Right forelimb (tissue), 1 donor: Measurements from ENCODE around the gene FRMD6.
A peak's percentile ranks its signal among the peaks of the same experiment; 100 is the strongest.

Experiments
- DNase-seq: peaks from one replicate; pipeline ENCODE4 v3.0.0-alpha.2; 2018

The FRMD6 gene

GRCh38 chr14:51651388-51652167, at the start of gene FRMD6:
Gene FRMD6, plus strand, starts transcription at chr14:51651910. Its CDS starts 37,927 bp downstream, at chr14:51689837.
- peak; percentile 94 for DNase-seq

GRCh38 chr14:51602310-51602709, 49.4 kb upstream of the FRMD6 start:
- DNase-seq = no peak

- DNase-seq = no peak
Observed at GRCh38 chr14:51603495-51603894, 48.2 kb upstream of the FRMD6 start.

GRCh38 chr14:51604073-51604472, 47.6 kb upstream of the FRMD6 start:
- no peak for DNase-seq

GRCh38 chr14:51605575-51605974, 46.1 kb upstream of the FRMD6 start:
- no peak for DNase-seq

GRCh38 chr14:51607711-51608110, 44.0 kb upstream of the FRMD6 start:
- DNase-seq = peak; percentile 70

DNA sequence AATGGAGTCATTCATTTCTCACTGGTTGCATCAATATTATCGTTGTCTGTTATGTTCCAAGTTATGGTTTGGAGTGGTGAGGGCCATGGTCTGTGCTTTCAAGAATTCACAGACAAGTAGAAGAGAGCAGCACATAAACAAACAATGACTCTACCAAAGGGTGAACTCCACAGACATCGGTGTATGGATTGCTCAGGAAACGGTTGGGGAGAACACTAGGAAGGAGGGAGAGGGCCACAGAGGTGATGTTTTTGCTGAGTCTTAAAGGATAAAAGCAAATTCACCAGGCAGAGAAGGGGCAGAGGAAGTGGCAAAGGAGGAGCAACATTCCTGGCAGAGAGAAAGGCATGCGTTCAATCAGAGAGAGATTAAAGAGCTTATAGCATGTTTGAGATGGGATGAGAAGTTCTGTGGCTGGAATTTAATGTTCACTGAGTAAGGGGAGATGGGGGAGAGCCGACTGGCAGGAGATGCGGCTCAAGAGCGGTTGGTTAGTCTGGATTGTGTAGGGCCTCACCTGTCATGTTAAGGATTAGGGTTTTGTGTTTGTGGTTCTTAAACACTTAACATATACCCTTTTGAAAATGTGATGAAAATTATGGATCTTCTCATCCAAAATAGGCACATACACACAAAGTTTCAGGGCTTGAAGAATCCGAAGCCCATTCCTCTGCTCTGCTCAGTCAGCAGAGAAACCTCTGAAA, 42.3 kb upstream of the FRMD6 start:
- DNase-seq = no peak

- DNase-seq = no peak
Observed at GRCh38 chr14:51609955-51610283, 41.8 kb upstream of the FRMD6 start.

DNA sequence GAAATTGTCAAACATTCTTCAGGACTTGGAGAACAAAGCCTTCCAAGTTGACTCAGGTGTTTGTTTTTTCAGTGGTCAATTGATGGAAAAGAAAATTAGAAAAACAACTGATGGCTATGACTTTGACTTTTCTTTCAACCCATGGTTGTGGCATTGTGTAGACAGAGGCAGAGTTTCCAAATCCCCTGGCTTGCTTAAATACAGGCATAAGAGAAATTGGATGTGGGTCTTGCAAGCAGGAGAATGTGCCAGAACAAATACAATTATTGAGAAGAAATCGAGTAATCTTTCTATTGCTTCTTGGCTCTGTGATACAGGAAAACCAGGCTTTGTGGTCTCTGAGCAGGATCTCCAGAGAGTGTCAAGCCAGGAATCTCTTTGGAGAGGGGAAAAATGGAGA, 40.9 kb upstream of the FRMD6 start:
- no peak for DNase-seq

- no peak for DNase-seq
Observed at GRCh38 chr14:51612449-51612848, 39.3 kb upstream of the FRMD6 start.

GRCh38 chr14:51613416-51613815, 38.3 kb upstream of the FRMD6 start:
- no peak for DNase-seq

DNA sequence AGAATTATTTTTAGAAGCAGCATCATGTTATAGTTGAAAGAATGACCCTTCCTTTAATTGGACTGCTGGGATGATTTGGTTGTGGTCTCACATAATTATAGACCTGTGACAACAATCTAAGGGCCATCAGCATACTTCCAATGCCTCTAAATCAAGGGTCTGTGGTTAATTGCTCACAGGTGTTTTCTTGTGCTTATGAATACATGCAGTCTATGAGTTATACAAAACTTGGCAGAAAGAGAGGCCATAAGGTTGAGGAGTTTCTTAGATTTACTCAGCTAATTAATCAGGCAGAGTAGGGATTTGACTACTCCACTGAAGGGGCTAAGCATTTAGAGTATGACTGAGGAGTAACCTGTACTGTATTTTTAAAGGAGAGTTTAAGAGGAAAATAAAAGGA, 37.0 kb upstream of the FRMD6 start:
- no peak for DNase-seq

DNA sequence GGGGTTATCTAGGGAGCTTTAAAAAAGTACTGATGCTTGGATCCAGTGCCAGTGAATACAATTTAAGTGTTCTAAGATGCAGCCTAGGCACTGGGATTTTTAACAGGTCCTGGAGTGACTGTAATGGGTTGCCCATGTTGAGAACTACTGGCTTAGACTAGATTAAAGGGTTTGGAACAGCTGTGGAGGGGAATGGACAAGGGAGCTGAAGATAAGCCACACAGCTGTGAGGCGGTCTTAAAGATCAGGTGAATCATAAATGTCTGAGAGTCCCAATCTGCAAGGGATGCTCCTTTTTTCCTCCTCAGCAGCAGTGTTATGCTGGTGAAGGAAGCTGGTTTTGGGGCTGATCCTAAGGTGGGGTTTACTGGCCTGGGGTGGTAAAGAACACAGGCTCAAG, 35.5 kb upstream of the FRMD6 start:
- no peak for DNase-seq

DNA sequence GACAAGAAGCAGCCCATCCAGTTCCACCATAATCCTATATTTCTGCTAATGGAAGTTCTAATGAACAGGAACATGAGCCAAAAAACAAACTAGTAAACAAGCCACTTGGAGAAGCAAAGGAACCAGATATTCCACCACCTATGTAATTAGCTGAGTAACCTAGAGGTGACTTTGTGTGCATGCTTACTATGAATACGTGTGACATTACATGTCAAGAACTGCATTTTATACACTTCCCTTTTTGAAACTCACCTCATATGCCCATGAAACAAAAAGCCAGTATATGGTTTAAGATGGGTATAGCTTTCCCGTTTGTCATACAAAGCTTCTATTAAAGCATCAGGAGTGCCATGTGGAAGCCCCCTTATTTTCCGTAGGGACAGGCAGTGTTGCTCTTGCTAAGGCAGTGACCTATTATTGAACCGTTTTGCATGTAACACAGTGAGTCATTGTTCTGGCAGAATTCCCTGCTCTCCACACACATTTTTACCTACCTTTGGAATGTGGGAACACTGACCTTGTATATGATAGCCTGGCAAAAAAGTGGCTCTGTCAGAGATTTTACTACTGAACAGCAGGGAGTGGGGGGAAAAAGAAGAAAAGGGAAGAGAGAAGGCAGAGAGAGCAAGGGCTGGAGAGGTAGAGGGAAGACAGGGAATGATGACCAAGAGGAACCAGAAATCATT, 34.8 kb upstream of the FRMD6 start:
- DNase-seq = no peak

- DNase-seq = no peak
Observed at GRCh38 chr14:51619561-51619960, 32.1 kb upstream of the FRMD6 start.

GRCh38 chr14:51620056-51620455, 31.7 kb upstream of the FRMD6 start:
- no peak for DNase-seq

DNA sequence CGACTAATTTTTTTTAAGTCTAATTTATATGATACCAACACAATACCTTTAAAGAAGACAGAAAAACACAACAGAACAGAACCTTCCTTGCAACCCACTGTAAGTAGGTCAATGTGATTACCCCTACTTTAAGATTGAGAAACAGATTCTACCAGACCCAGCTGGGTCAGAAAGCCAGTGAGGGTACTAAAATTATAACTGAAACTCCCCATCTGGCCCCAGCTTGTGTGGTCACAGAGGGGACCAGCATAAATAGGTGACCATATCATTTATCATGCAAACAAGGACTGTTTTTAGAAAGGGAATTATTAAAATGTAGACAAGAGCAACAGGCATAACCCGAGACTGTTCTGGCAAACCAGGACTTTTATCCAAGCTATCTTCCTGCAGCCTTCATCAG, 30.1 kb upstream of the FRMD6 start:
- no peak for DNase-seq

- no peak for DNase-seq
Observed at GRCh38 chr14:51622376-51622775, 29.3 kb upstream of the FRMD6 start.

GRCh38 chr14:51624955-51625569, 26.6 kb upstream of the FRMD6 start:
- no peak for DNase-seq

DNA sequence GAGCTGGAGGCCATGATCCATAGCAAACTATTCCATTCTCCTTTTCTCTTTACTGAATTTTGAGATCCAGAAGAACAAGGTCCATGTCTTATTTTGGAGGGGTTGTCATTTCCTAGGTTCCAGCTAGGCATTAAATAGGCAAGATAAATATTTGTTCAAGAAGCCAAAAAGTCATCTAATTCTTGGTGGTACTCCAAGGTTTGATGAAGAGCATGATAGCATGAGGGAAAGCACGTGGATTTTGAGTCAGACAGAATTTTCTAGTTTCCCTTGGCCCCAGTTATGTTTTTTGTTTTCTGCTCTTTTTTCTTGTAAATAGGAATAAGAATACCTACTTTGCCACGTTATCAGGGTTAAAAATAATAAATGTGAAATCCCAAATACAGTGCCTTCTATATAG, 25.5 kb upstream of the FRMD6 start:
- no peak for DNase-seq

GRCh38 chr14:51626788-51627187, 24.9 kb upstream of the FRMD6 start:
- DNase-seq = no peak

DNA sequence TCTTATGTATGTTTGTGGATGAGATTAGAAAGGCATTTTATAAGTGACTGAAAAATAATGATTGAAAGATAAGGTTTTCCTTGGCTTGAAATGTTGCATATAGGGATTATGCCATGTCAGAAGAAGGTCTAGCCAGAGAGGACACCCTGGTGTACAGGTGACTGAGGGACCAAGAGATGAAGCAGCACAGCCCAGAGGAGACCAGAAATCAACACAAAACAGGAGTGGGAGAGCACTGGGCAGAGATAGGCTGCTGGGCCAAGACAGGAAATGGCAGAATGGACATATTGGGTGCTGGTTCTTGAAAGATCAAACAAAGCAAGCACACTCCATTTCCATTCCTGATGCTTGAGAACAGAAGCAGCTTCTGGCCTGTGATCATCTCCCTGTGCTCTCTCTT, 24.4 kb upstream of the FRMD6 start:
- no peak for DNase-seq

- DNase-seq = no peak
Observed at GRCh38 chr14:51628238-51628637, 23.5 kb upstream of the FRMD6 start.

DNA sequence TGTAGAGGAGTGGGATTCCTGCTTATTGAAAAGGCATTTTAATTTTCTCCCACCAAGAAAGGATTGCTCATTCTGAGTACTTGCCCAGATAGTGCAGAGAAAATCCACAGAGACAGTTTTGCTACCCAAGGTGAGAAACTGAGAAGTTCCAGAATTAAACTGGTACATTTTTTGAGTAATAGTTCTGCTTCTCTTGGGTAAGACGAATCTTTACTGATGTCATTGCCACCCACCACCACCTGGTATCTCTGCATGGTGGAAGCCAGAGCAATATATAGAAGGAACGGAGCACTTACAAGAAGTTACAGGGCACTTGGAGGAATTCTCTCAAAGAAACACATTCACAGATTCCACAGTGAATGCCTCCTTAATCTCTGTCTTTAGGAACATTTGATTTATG, 20.7 kb upstream of the FRMD6 start:
- DNase-seq = no peak
